OCI-M2 (cell line): ENCODE measurements around the gene EIF5B.
"Not testable (repeated sequence)": the region's sequence is repeated elsewhere in the genome, so short reads cannot be mapped to it uniquely, and the experiment has no call there.

Experiments used
- DNase-seq: peaks from one replicate; lab custom pipeline; 2025; ENCODE audit not compliant: unreplicated experiment; lab: John Stamatoyannopoulos, UW

The EIF5B gene

DNA sequence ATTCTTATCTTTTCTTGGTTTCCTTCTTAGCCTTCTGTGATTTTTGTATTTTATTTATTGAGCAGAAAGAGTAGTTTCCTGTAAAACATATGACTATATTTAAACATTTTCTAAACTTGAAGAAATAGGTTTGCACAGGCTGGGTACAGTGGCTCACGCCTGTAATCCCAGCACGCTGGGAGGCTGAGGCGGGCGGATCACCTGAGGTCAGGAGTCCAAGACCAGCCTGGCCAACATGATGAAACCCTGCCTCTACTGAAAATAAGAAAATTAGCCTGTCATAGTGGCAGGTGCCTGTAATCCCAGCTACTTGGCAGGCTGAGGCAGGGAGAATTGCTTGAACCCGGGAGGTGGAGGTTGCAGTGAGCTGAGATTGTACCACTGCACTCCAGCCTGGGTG lies 31.7 kb downstream of the EIF5B start:
- not testable (repeated sequence) for DNase-seq

DNA sequence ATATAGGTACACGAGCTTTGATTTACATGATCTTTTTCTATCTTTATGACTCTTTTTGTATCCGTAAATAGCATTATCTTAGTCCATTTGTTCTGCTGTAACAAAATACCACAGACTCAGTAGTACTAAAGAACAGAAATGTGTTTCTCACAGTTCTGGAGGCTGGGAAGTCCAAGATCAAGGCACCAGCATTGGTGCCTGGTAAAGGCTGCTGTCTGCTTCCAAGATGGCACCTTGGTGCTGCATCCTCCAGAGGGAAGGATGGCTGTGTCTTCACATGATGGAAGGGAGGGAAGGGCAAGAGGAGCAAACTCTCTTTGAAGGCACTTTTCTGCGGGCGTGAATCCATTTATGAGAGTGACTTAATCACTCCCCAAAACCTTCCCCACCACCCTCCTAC lies 36.0 kb downstream of the EIF5B start:
- DNase-seq, result no peak

DNA sequence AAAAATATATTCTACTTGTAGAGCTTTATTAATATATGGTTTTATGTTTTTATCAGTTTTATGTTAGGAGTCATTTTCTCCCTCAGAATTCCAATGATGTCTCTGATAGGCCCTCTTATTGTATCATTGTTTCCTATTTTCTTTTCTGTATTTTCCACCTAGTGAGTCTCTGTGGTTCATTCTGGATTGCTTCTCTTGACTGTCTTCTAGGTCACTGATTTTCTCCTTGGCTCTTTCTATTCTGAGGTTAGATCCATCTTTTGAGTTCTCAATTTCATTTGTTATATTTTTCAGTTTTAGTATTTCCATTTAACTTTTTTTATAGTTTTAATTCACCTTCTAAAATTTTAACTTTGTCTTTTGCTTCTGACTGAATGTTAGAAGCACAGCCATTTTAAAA lies 37.6 kb downstream of the EIF5B start:
- no peak for DNase-seq

DNA sequence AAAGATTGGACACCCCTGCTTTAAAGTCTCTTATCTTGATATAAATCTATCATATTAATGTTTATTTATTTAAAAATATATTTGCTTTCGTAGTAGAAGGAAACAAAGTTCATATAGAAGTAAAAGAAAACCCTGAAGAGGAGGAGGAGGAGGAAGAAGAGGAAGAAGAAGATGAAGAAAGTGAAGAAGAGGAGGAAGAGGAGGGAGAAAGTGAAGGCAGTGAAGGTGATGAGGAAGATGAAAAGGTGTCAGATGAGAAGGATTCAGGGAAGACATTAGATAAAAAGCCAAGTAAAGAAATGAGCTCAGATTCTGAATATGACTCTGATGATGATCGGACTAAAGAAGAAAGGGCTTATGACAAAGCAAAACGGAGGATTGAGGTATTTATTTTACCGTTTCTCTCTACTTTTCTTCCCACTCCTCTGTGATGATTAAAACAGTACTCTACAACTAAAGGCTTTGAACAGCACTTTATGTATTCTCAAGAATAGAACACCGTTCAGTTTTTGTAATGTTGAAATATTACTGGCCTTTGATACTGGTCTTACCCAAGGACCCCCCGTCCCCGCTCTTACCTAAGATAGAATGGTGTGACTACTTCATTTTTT lies 39.2 kb downstream of the EIF5B start:
- no peak for DNase-seq

DNA sequence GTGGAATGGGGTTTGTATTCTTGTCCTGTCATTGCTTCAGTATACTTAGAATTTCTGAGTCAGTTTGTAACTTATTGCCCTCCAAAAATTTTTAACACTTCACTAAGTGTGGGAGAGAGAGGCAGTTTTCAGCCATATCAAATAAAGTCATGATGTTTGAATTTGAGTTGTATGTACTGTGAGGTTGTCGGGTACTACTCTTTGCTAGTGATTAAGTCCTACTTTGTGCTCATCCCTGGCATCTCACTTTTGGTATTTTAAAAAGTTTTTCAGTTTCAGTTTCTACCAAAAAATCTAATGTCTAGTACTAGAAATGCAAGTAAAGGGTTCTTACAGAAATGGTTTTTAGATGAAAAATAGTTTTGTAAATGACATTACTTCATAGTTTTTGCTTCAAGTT lies 40.7 kb downstream of the EIF5B start:
- DNase-seq, result no peak

DNA sequence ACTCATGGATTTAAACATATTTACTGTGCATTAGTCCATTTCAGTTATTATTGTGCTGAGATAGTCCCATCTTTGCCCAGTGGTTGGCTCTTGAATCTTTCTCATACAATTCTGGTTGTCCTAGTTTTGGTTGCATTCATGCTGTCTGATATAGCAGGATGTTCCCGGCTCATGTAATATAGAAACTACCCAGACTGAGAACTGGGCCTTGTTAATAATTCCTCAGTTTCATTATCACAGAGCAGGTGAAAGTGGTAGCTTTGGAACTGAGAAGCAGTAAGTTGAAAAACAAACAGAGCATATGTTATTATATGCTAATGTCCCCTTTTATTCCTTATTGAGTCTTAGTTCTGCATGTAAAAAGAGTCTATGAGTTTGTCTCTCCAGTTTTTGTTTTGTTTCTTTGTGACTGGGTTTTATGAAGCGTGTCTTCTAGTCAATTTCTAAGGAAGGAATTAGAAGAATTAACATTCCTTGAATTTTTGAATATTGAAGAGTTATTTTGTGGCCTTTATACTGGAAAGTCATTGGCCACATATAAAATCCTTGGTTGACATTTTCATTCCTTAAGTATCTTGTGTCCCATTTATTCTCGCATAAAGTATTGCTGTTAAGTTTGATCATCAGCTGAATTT lies 43.3 kb downstream of the EIF5B start:
- no peak for DNase-seq

DNA sequence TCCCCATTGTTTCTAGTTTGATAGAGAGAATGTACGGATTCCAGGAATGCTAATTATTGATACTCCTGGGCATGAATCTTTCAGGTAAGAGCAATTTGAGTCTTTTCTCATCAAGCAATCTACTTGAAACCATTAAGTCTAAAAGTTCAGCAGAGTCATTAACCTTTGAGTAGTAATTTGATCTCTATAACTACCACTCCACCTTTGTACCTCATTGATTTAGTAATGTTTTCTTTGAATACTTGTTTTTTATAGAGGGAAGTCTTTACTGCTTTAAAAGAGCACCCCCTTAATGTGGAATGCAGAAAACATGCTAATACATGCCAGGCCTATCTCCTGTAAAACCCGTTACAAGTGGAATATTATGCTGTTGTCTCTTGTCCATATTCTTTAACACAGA lies 45.0 kb downstream of the EIF5B start:
- no peak for DNase-seq

DNA sequence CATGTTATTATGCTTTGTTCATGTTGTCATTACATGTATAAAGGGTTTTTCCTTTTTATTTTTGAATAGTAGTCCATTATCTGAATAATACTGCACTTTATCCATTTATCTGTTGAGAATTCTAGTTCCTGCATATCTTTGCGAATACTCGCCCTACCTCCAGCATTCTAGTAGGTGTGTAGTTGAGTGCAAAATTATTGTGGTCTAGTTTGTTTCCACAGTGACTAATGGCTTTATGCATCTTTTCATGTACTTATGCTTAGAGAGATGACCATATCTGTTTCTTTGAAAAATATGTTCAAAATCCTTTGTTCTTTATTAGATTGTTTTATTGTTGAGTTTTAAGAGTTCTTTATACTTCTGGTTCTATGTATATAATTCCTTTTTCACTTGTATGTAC lies 48.8 kb downstream of the EIF5B start:
- no peak for DNase-seq

DNA sequence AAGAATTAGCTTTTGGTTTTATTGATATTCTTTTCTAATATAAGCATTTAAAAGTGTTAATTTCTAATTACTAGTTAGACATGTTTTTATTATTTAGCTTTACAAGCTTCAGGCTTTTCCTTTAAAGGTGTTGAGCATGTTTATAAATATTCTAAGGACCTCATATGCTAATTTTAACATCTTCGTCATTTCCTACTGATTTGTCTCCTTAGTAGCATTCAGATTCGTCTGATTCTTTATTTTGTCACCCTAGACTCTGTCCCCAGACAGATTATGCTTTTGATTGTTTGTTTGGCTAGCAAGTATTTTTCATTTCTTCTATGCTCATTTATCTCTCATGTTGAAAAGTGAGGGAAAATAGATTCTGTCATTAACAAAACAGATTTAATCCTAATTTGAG lies 51.7 kb downstream of the EIF5B start:
- DNase-seq, result no peak

DNA sequence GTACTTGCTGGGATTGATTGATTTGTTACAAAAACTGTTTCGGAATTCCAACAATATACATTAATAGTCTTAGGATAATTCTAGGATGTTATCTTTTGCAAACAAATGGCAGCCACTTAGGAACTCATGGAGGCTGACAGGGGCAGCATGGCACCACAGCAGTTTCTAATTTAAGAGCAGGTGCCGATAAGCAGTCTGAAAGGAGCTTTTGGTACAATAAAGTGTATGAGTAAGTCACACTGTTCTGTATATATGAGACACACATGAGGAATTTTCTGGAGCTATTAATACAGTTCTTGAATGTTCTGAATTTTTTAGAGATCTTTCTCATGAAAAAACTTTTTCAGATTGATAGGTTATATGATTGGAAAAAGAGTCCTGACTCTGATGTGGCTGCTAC lies 52.2 kb downstream of the EIF5B start:
- no peak for DNase-seq

DNA sequence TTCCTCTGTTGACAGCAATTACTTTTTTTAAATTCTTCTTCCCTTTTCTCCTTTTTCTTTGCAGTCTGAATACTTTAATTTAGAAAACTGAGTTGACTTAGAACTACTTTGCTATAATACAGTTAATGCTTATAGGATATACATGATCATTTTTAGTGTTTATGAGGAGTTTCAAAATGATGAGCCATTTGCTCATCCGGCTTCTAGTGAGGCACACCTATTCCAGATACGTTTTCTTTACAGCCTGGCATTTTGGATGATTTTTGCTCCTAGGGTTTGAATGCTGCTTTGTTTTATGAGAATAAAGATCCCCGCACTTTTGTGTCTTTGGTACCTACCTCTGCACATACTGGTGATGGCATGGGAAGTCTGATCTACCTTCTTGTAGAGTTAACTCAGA lies 52.8 kb downstream of the EIF5B start:
- no peak for DNase-seq

DNA sequence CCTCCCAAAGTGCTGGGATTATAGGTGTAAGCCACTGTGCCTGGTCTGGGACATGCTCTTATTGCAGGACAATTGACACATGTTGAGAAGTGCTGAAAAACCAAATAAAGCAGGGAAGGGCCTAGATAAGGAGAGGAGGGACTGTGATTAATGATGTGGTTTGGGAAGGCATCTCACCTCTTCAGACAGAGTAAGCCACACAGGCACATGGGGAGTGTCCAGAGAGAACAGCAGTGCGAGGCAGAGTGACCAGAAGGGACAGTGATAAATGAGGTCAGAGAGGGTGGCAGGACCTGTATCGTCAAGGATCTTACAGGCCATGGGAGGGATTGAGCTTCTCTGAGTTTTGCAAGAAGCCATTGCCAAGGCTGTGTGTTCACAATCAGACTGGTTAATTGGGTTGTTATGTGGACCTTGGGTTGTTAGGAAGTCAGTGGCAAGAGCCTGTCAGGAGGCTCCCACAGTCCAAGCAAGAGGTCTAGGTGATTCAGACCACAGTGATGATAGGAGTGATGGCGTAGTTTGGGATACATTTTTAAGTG lies 58.5 kb downstream of the EIF5B start:
- DNase-seq, result no peak

DNA sequence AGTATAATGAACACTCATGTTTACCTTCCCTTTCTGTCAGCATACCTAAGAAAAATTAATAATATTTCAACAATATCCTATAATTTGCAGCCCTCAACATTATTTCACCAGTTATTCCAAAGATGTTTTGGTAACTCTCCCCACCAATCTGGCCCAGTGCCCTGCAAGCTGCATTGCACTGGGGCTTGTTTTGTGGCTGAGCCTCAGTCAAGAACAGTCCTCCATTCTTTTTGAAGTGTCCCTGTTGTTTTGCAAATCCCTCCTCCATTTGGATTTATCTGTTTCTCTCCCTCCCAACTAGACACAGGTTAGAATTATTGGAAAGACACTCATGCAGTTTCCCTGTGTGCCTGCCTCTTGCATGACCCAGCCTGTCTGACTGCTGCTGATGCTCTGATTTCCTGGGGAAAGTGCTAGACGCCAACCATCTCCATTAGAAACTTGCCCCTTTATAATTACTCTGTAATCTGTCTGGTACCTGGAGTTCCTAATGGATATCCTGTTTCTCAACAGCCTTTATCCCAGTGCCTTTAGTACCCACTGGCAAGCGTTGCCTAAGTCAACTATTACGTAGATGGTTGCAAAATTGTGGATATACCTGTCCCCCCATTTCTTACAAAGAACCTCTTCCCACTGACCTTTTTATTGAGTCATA lies 60.2 kb downstream of the EIF5B start:
- DNase-seq, result no peak

DNA sequence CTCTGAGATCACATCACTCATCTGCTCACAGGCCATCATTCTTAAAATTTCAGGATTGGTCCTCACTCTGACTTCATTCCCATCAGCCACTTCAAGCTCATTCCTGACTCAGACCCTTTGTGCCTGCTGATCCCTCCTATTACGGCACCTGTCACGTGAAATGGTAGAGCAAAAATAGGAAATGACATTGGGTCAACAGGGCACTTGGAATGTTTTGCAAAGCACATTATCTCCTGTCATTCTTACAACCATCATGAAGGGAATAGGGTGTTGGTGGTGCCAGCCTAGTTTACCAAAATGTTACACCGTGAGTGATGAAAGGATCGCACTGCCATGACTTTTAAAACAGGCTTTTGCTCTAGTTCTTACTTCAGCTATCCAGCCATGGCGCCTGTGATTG lies 61.1 kb downstream of the EIF5B start:
- no peak for DNase-seq

DNA sequence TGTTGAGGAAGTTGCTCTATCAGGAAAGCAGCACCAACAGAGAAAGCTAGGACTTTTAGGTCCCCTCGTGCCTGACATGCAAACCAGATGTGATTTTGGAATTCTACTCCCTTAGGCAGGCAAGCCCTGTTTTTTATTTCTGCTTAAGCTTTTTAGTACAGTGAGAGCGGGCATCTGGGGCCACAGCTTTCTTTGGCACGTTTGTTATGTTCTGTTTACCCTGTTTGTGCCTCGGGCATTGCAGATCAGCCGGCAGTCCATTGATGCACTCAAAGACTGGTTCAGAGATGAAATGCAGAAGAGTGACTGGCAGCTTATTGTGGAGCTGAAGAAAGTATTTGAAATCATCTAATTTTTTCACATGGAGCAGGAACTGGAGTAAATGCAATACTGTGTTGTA lies 61.9 kb downstream of the EIF5B start:
- DNase-seq, result no peak

DNA sequence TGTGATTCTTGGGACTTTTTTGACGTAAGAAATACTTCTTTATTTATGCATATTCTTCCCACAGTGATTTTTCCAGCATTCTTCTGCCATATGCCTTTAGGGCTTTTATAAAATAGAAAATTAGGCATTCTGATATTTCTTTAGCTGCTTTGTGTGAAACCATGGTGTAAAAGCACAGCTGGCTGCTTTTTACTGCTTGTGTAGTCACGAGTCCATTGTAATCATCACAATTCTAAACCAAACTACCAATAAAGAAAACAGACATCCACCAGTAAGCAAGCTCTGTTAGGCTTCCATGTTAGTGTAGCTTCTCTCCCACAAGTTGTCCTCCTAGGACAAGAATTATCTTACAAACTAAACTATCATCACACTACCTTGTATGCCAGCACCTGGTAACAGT lies 62.6 kb downstream of the EIF5B start:
- no peak for DNase-seq

DNA sequence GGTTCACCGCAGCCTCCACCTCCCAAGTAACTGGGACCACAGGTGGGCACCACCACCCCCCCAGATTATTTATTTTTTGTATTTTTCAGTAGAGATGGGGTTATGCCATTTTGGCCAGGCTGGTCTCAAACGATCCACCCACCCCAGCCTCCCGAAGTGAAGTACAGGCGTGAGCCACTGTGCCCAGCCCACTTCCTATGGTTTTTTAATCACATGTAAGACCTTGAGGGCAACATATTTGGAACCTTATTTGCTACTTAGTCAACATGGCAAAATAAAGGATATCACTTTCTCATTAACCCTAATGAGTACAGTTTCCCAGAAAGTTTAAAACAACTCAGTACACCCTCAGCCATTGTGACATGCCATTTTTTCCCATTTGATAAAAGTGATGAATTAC lies 64.7 kb downstream of the EIF5B start:
- DNase-seq, result no peak

DNA sequence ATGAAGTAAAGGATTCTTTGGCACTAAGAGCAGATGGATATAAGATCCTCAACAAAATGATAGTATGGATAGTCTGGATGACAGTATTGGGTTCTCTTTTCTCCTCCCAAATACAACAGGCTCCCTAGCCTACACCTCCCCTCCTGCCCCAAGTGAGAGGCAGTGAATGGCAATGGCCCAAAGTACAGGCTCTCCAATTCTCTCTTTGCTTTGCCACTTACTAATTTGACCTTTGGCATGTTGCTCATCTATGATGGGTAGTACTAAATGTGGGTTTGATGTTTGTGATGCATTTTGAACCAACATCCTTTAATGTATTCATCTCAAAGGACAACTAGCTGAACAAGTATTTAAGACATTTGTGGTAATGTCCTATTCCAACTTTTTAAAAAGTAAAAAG lies 65.9 kb downstream of the EIF5B start:
- no peak for DNase-seq

DNA sequence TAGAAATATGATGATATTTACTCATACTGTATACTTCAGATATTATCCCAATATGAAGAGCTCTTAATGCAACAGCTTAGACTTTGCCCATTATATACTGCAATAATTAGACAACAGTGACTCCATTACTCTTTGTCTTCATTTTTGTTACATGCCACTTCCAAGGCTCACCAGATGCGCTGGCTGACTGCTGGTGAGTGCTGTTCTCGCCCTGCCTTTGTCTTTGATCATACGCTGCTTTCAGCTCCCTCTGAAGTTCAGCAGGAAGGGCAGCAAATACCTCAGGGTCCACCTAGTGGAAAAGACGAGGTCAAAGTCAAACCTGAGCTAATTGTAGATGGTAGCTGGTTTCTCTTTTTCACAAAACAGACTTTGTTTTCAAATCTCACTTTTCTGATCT lies 66.3 kb downstream of the EIF5B start:
- DNase-seq, result no peak

DNA sequence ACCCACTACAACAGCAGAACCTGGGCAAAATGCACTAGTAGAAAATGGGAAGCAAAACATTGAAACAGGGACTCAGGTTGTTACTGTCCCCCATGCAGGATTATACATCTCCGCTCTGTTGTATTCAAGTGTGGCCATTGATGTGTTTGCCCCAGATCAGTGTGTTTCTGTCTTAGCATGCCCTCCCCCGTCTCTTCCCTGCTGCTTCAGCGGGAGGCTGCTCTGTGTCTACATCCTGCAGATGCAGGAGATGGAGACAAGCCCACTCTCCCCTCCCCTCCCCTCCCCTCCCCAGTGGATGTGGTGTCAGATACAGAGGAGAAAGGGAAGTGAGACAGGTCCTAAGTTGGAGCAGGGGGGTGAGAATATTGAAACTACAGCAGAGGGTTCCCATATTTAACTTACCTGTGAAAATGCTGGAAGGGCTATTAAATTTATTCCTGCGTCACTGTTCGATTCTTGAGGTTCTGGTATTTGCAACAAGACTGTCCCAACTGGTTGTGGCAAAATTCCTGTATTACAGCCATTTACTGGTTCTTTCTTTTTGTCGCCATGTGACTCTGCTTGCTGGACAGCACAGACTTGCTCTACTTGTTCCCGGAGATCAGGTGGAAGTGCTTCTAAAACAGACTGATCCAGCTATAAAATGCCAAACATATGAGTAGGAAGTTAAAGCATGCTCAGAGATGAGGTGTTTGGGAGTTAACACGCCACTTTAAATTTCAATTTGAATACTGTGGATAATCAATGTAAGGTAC lies 67.0 kb downstream of the EIF5B start:
- no peak for DNase-seq

DNA sequence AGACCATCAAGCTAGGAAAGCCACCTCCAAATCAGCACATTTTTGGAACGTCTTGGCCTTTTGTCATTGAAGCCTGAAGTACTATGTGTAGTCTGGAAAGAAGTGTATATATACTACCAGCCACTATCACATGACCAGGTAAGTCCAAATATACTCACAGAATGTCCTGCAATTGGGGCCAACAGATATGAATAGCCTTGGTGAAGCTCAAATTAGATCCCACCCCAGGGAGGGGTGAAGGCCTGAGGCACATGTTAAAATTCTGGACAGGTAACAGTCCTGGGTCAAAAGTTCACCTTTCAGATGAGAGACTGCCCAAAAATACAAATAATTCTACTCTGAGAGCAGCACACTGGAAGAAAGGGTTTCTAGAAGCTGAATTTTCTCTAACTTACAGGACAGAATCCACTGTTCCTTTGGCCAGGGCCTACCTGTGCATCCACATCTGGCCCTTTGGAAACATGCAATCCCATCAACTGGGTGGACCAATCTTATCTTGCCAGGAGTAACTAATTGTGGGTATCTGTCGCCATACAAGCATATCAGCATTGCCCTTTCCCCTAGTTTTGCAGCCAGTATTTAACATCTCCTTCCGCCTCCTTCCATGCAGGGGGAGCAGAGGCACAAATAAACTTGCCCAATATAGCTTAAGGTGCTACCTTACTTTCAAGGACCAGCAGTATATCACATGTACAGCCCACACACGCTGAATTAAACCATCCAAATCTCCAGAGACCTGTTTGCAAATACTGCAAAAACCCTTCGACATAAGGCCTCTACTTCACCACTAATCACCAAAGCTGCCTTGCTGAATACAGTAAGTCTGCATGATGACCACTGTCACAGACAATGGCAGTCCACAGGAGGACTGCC lies 67.8 kb downstream of the EIF5B start:
- DNase-seq, result no peak
